Neural cell (in vitro differentiated cells): Measurements from ENCODE around the gene ERCC4. TPM values are rescaled to one million over a fixed set of nuclear protein-coding genes. Genes with fewer than 3 reads are reported as not detected.

Source experiments
- H2AFZ ChIP-seq: fragments of 200-600, 300-800 bp; sonication (generic), shearing (Covaris generic); 2 replicates; pipeline ENCODE4 v1.6.0; 2014; ENCODE audit warnings: low read depth, mild to moderate bottlenecking, antibody characterized with exemption, low read length, moderate library complexity
- H3F3A ChIP-seq: fragments of 200-600 bp; shearing (Covaris generic); 2 replicates; pipeline ENCODE4 v1.6.1; 2016; ENCODE audit warnings: mild to moderate bottlenecking, moderate library complexity, mixed read lengths, antibody characterized with exemption, low read length; ENCODE audit not compliant: insufficient read depth, poor library complexity, severe bottlenecking
- H3K27ac ChIP-seq: fragments of 200-600, 300-800 bp; sonication (generic), shearing (Covaris generic); 2 replicates; pipeline ENCODE4 v1.5.1; 2014; ENCODE audit warnings: mild to moderate bottlenecking, low read length, moderate library complexity
- H3K27me3 ChIP-seq: fragments of 300-800, 200-600 bp; sonication (generic), shearing (Covaris generic); 2 replicates; pipeline ENCODE4 v1.6.0; 2014; ENCODE audit warnings: mild to moderate bottlenecking, low read depth, low read length, moderate library complexity; ENCODE audit not compliant: insufficient read depth
- H3K36me3 ChIP-seq: fragments of 300-800, 200-600 bp; sonication (generic), shearing (Covaris generic); 2 replicates; pipeline ENCODE4 v1.5.1; 2014; ENCODE audit warnings: mild to moderate bottlenecking, antibody characterized with exemption, low read length, moderate library complexity; ENCODE audit not compliant: insufficient read depth
- H3K4me2 ChIP-seq: fragments of 300-800, 200-600 bp; sonication (generic), shearing (Covaris generic); 2 replicates; pipeline ENCODE4 v1.6.0; 2014; ENCODE audit warnings: mild to moderate bottlenecking, low read length
- H3K4me3 ChIP-seq: fragments of 300-800, 200-600 bp; sonication (generic), shearing (Covaris generic); 2 replicates; pipeline ENCODE4 v1.5.1; 2014; ENCODE audit warnings: mild to moderate bottlenecking, low read length, moderate library complexity
- H3K79me2 ChIP-seq: fragments of 200-600 bp; shearing (Covaris generic); replicated peaks from 2 replicates; pipeline ENCODE4 v1.6.0; 2014; ENCODE audit warnings: mild to moderate bottlenecking, low read length, moderate library complexity; ENCODE audit not compliant: insufficient read depth
- H3K9ac ChIP-seq: fragments of 300-800, 200-600 bp; sonication (generic), shearing (Covaris generic); 2 replicates; pipeline ENCODE4 v1.6.1; 2016; ENCODE audit warnings: mild to moderate bottlenecking, low read length, mixed read lengths
- H3K9me2 ChIP-seq: fragments of 200-600 bp; shearing (Covaris generic); 2 replicates; pipeline ENCODE4 v1.6.1; 2016; ENCODE audit warnings: mild to moderate bottlenecking, low read length, mixed read lengths; ENCODE audit not compliant: insufficient read depth
- H3K9me3 ChIP-seq: fragments of 200-600, 300-800 bp; sonication (generic), shearing (Covaris generic); 2 replicates; pipeline ENCODE4 v1.6.1; 2016; ENCODE audit warnings: mild to moderate bottlenecking, mixed run types, low read length, moderate library complexity, mixed read lengths
- H4K20me1 ChIP-seq: fragments of 200-600 bp; shearing (Covaris generic); 2 replicates; pipeline ENCODE4 v1.6.1; 2016; ENCODE audit warnings: mild to moderate bottlenecking, mixed run types; ENCODE audit not compliant: insufficient read depth
- CTCF ChIP-seq: fragments of 450-650 bp; IDR thresholded peaks from 2 replicates; pipeline ENCODE4 v1.5.1; 2014; ENCODE audit warnings: antibody characterized with exemption, mild to moderate bottlenecking, moderate library complexity; ENCODE audit not compliant: poor library complexity, severe bottlenecking
- EP300 ChIP-seq: fragments of 450-650 bp; conservative IDR thresholded peaks from 2 replicates; pipeline ENCODE4 v1.6.1; 2014; ENCODE audit warnings: antibody characterized with exemption, mild to moderate bottlenecking, moderate library complexity; ENCODE audit not compliant: poor library complexity, severe bottlenecking
- EZH2 ChIP-seq: fragments of 200-600, 300-800 bp; shearing (Covaris generic), sonication (generic); IDR thresholded peaks from 2 replicates; pipeline ENCODE4 v1.6.1; 2014; ENCODE audit warnings: antibody characterized with exemption, low read length, borderline replicate concordance, mild to moderate bottlenecking; ENCODE audit not compliant: insufficient read depth, poor library complexity, severe bottlenecking
- MXI1 ChIP-seq: fragments of 450-650 bp; conservative IDR thresholded peaks from 2 replicates; pipeline ENCODE4 v1.6.1; 2014; ENCODE audit warnings: antibody characterized with exemption, mild to moderate bottlenecking; ENCODE audit not compliant: poor library complexity, severe bottlenecking
- POLR2AphosphoS5 ChIP-seq: IDR thresholded peaks from 2 replicates; pipeline ENCODE4 v1.6.1; 2012
- RAD21 ChIP-seq: fragments of 450-650 bp; conservative IDR thresholded peaks from 2 replicates; pipeline ENCODE4 v1.6.1; 2014; ENCODE audit warnings: antibody characterized with exemption, mild to moderate bottlenecking, moderate library complexity
- REST ChIP-seq: IDR thresholded peaks from 2 replicates; pipeline ENCODE4 v1.6.1; 2012; ENCODE audit warnings: borderline replicate concordance
- SMC3 ChIP-seq: fragments of 450-650 bp; conservative IDR thresholded peaks from 2 replicates; pipeline ENCODE4 v1.6.1; 2014; ENCODE audit warnings: antibody characterized with exemption, mild to moderate bottlenecking, moderate library complexity; ENCODE audit not compliant: poor library complexity
- TAF1 ChIP-seq: IDR thresholded peaks from 2 replicates; pipeline ENCODE4 v1.6.1; 2012; ENCODE audit warnings: low read depth
- polyA plus RNA-seq: library from polyadenylated mRNA; depleted of rRNA; stranded (reverse); fragments of >200 nt; gene quantifications from 2 replicates; pipeline ENCODE4 v1.2.3, GENCODE V29; 2014

Gene ERCC4
- polyA plus RNA-seq, 1 donor from 2014 or later: 5.8 TPM

GRCh38 chr16:13970708-13971422 lies 50.9 kb downstream of the ERCC4 start:
- Histone ChIP-seq H3K27ac (no peak overlapping the region), H3K27me3 (no peaks in the 10 kb centered on the region), H2AFZ (no peak overlapping the region), H3K9me3 (no peaks in the 10 kb centered on the region), H3K79me2 (no peaks in the 10 kb centered on the region), H3K9ac (no peak overlapping the region), H4K20me1 (no peaks in the 10 kb centered on the region), H3K36me3 (no peaks in the 10 kb centered on the region), H3K9me2 (no peaks in the 10 kb centered on the region), H3K4me2 (no peak overlapping the region), H3F3A (no peaks in the 10 kb centered on the region), H3K4me3 (no peak overlapping the region)
- TF ChIP-seq CTCF: no peak
- TF ChIP-seq EP300: no peak
- TF ChIP-seq TAF1: no peak
- no peak for TF ChIP-seq REST
- TF ChIP-seq EZH2: no peak
- TF ChIP-seq POLR2AphosphoS5: no peak
- no peak for TF ChIP-seq MXI1
- no peak for TF ChIP-seq RAD21
- TF ChIP-seq SMC3: no peak

- Histone ChIP-seq H3K9ac (no peak overlapping the region), H3K9me3 (no peaks in the 10 kb centered on the region), H4K20me1 (no peaks in the 10 kb centered on the region), H2AFZ (no peak overlapping the region), H3K4me2 (no peak overlapping the region), H3K27me3 (no peaks in the 10 kb centered on the region), H3K79me2 (no peaks in the 10 kb centered on the region), H3K9me2 (no peaks in the 10 kb centered on the region), H3K4me3 (no peak overlapping the region), H3K36me3 (no peaks in the 10 kb centered on the region), H3K27ac (no peak overlapping the region), H3F3A (no peaks in the 10 kb centered on the region)
- TF ChIP-seq EZH2: no peak
- TF ChIP-seq REST: no peak
- no peak for TF ChIP-seq TAF1
- no peak for TF ChIP-seq RAD21
- no peak for TF ChIP-seq POLR2AphosphoS5
- TF ChIP-seq EP300: no peak
- no peak for TF ChIP-seq SMC3
- TF ChIP-seq MXI1: no peak
These were observed 53.5 kb downstream of the ERCC4 start for GRCh38 chr16:13973321-13974023.
